MM.1S (cell line): Measurements from ENCODE around the gene ERV3-1.

Experiments
- EZH2 ChIP-seq: fragments of 300-600 bp; sonication (generic); optimal IDR thresholded peaks from 2 replicates; pipeline ENCODE3; 2017; ENCODE audit warnings: low read depth, mild to moderate bottlenecking, antibody characterized with exemption, low read length, mixed read lengths
- EZH2phosphoT487 ChIP-seq: fragments of 300-600 bp; sonication (generic); IDR thresholded peaks from 2 replicates; pipeline ENCODE4 v1.6.1; 2018; ENCODE audit warnings: antibody characterized with exemption, low read length
- TF ChIP-seq, protein P1 (sequence below): fragments of 300-600 bp; sonication (generic); IDR thresholded peaks from 2 replicates; pipeline ENCODE4 v1.5.1; 2016; ENCODE audit warnings: antibody characterized with exemption, low read length, mixed read lengths

DNA sequence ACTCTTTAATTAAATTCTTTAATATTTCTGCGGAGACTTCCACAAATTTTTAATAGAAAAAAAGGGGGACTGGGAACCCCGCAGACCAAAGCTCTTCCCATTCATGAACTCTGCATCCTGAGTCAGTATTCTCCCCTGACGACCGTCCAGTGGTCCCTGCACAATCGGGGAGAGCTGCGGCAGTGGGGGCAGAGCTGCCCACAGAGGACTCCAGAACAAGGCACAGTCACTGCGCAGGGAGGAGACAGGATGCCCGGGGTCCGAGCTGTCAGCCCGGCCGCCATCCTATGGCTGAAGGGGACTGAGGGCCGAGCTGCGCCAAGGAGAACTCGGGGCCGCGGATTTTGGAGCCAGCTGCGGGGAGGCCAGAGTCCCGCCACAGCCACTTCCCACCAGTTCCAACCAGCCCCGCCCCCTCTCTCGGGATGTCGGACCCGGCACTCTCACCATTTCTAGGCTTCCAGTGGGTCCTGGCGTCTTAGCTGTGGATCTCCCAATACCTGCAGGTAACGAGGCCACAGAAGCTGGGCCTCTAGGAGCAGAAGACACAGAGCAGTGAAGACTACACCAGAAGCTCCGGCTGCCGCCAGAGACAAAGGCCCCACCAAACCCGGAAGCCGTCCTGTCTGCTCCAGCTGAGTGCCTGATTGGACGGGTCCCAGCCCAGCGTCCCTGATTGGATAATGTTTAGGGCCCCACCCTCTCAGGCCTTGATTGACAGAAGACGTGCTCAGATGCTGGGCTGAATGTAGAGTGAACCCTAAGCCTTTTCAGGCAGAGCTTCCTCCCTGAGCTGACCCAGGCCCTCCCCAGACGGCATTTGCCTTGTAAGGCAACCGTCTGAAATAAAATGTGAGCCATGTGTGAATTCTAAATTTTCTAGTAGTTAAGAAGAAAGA lies at the start of gene ERV3-1:
- TF ChIP-seq, protein P1, sequence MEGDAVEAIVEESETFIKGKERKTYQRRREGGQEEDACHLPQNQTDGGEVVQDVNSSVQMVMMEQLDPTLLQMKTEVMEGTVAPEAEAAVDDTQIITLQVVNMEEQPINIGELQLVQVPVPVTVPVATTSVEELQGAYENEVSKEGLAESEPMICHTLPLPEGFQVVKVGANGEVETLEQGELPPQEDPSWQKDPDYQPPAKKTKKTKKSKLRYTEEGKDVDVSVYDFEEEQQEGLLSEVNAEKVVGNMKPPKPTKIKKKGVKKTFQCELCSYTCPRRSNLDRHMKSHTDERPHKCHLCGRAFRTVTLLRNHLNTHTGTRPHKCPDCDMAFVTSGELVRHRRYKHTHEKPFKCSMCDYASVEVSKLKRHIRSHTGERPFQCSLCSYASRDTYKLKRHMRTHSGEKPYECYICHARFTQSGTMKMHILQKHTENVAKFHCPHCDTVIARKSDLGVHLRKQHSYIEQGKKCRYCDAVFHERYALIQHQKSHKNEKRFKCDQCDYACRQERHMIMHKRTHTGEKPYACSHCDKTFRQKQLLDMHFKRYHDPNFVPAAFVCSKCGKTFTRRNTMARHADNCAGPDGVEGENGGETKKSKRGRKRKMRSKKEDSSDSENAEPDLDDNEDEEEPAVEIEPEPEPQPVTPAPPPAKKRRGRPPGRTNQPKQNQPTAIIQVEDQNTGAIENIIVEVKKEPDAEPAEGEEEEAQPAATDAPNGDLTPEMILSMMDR: no peak
- TF ChIP-seq EZH2 (no peak), EZH2phosphoT487 (no peak)
